OCI-LY7 (cell line): Measurements from ENCODE around the gene TMEM107. TPM values are rescaled to one million over a fixed set of nuclear protein-coding genes. Genes with fewer than 3 reads are reported as not detected.

Experiments used
- BruUV-seq: library from RNA; stranded (reverse); fragments of 400-500 nt; replicated peaks from 2 replicates; lab custom pipeline; 2021; lab: Mats Ljungman, UMichigan
- CTCF ChIA-PET: fragments of 300-600 bp; sonication (Branson Sonifier 250); formaldehyde crosslinking; loops from one replicate; lab custom pipeline; 2022; ENCODE audit warnings: antibody characterized with exemption; ENCODE audit not compliant: unreplicated experiment; lab: Charles Lee
- POLR2A ChIA-PET: fragments of 300-600 bp; sonication (Branson Sonifier 250); formaldehyde crosslinking; loops from one replicate; lab custom pipeline; 2022; ENCODE audit warnings: antibody characterized with exemption; lab: Charles Lee
- DNase-seq: peaks from one replicate; pipeline ENCODE4 v3.0.0-alpha.2; 2015; ENCODE audit warnings: low spot score
- H2AFZ ChIP-seq: fragments of 200-600 bp; sonication (generic), shearing (Covaris generic); 2 replicates; pipeline ENCODE4 v1.6.1; 2014; ENCODE audit warnings: mild to moderate bottlenecking, antibody characterized with exemption, low read length, moderate library complexity
- H3K27ac ChIP-seq: fragments of 200-600 bp; sonication (generic); 2 replicates; pipeline ENCODE4 v1.5.1; 2014; ENCODE audit warnings: mixed run types, low read depth, mild to moderate bottlenecking, moderate library complexity, low read length, inconsistent platforms; ENCODE audit not compliant: poor library complexity, severe bottlenecking
- H3K36me3 ChIP-seq: fragments of 200-600 bp; sonication (generic); 2 replicates; pipeline ENCODE4 v1.6.1; 2014; ENCODE audit warnings: mild to moderate bottlenecking, antibody characterized with exemption, low read length, moderate library complexity, mixed read lengths; ENCODE audit not compliant: insufficient read depth
- H3K4me1 ChIP-seq: fragments of 200-600 bp; sonication (generic); 2 replicates; pipeline ENCODE4 v1.5.1; 2014; ENCODE audit warnings: mild to moderate bottlenecking, low read length; ENCODE audit not compliant: insufficient read depth, poor library complexity, severe bottlenecking
- H3K4me2 ChIP-seq: fragments of 200-600 bp; sonication (generic); 2 replicates; pipeline ENCODE4 v1.6.1; 2014; ENCODE audit warnings: mild to moderate bottlenecking, low read length
- H3K4me3 ChIP-seq: fragments of 200-600 bp; sonication (generic); 2 replicates; pipeline ENCODE4 v1.5.1; 2014; ENCODE audit warnings: mild to moderate bottlenecking, low read depth, low read length; ENCODE audit not compliant: poor library complexity, severe bottlenecking
- H3K79me2 ChIP-seq: fragments of 200-600 bp; sonication (generic); 2 replicates; pipeline ENCODE4 v1.6.1; 2016; ENCODE audit warnings: low read depth, mild to moderate bottlenecking, low read length, moderate library complexity, mixed read lengths; ENCODE audit not compliant: insufficient read depth
- H3K9me2 ChIP-seq: fragments of 200-600 bp; sonication (generic); 2 replicates; pipeline ENCODE4 v1.6.1; 2016; ENCODE audit warnings: mild to moderate bottlenecking, low read length, mixed read lengths; ENCODE audit not compliant: insufficient read depth
- H3K9me3 ChIP-seq: fragments of 200-600 bp; sonication (generic); 2 replicates; pipeline ENCODE4 v1.6.1; 2014; ENCODE audit warnings: mild to moderate bottlenecking, mixed run types, low read length, mixed read lengths
- H4K20me1 ChIP-seq: fragments of 200-600 bp; sonication (generic); 2 replicates; pipeline ENCODE4 v1.6.1; 2014; ENCODE audit warnings: mild to moderate bottlenecking, antibody characterized with exemption, low read length, moderate library complexity, mixed read lengths; ENCODE audit not compliant: insufficient read depth
- EZH2phosphoT487 ChIP-seq: fragments of 200-600 bp; sonication (generic); IDR thresholded peaks from 2 replicates; pipeline ENCODE4 v1.6.1; 2018; ENCODE audit warnings: low read depth, borderline replicate concordance, mild to moderate bottlenecking, mixed run types, antibody characterized with exemption, low read length, moderate library complexity, mixed read lengths
- intact Hi-C: fragments of 100-400 bp; cut with micrococcal nuclease; formaldehyde crosslinking; loops from one replicate; pipeline ENCODE4 v1.10.0; 2022; ENCODE audit not compliant: unreplicated experiment
- total RNA-seq, 2 experiments: library from RNA; depleted of rRNA in 1 of 2; stranded (reverse); fragments of >200 nt in 1 of 2; shearing (Covaris generic) in 1 of 2; gene quantifications; 2 replicates each; pipeline ENCODE4 v1.2.3, GENCODE V29; 2014 to 2022
- TF ChIP-seq, protein P1 (sequence below): fragments of 200-600 bp; sonication (generic); conservative IDR thresholded peaks from 2 replicates; pipeline ENCODE4 v1.5.1; 2014; ENCODE audit warnings: mild to moderate bottlenecking, antibody characterized with exemption, low read length, moderate library complexity, mixed read lengths

TMEM107 gene
- total RNA-seq, 2 experiments from 2014 or later = 43.9 to 57.0 TPM

DNA sequence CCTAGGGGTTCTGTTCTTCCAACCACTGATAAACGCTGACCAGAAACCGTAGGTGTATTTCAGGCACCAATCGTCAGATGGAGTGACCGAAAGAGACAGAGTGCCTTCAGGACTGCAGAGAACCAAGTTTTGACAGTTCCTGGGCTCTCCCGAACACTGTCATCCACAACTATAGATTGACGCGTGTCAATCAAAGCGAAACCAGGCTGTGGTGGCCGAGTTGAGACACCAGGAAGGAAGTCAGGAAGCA is 46.1 kb upstream of the TMEM107 start:
- peak overlapping the region; percentile 47; the same call in 1 of the 2 replicates for H2AFZ ChIP-seq
- peak overlapping the region; percentile 80 for H3K4me3 ChIP-seq
- H3K36me3 ChIP-seq = peaks cover 21% of the 10 kb centered on the region
- no peaks in the 10 kb centered on the region for H3K9me3 ChIP-seq
- peaks cover 21% of the 10 kb centered on the region for H3K4me1 ChIP-seq
- peak overlapping the region; percentile 88 for H3K27ac ChIP-seq
- DNase-seq = peak; percentile 79
- no peak for TF ChIP-seq EZH2phosphoT487
- TF ChIP-seq, protein P1, sequence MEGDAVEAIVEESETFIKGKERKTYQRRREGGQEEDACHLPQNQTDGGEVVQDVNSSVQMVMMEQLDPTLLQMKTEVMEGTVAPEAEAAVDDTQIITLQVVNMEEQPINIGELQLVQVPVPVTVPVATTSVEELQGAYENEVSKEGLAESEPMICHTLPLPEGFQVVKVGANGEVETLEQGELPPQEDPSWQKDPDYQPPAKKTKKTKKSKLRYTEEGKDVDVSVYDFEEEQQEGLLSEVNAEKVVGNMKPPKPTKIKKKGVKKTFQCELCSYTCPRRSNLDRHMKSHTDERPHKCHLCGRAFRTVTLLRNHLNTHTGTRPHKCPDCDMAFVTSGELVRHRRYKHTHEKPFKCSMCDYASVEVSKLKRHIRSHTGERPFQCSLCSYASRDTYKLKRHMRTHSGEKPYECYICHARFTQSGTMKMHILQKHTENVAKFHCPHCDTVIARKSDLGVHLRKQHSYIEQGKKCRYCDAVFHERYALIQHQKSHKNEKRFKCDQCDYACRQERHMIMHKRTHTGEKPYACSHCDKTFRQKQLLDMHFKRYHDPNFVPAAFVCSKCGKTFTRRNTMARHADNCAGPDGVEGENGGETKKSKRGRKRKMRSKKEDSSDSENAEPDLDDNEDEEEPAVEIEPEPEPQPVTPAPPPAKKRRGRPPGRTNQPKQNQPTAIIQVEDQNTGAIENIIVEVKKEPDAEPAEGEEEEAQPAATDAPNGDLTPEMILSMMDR = no peak
- no TSS peak for BruUV-seq
- ChIA-PET POLR2A (interaction anchor here (0.8 to 4.3 kb wide), 9 partner anchors 12 to 79 kb away, joined by 3 to 49 read pairs (median 6); partner anchors contain the start of genes AURKB, BORCS6, CTC1 and RANGRF), CTCF (interaction anchor here (0.8 to 2.6 kb wide), 4 partner anchors 12 to 100 kb away, joined by 3 to 15 read pairs (median 6); partner anchors contain the start of genes AURKB and CTC1)
- H3K9me2 ChIP-seq = no peaks in the 10 kb centered on the region
- intact Hi-C loops = loop anchor here (1.0 kb wide), 5 partner anchors 12 to 83 kb away; partner anchors contain the start of gene AURKB
- no peaks in the 10 kb centered on the region for H3K79me2 ChIP-seq
- no peaks in the 10 kb centered on the region for H4K20me1 ChIP-seq
- H3K4me2 ChIP-seq = peak overlapping the region; percentile 94

DNA sequence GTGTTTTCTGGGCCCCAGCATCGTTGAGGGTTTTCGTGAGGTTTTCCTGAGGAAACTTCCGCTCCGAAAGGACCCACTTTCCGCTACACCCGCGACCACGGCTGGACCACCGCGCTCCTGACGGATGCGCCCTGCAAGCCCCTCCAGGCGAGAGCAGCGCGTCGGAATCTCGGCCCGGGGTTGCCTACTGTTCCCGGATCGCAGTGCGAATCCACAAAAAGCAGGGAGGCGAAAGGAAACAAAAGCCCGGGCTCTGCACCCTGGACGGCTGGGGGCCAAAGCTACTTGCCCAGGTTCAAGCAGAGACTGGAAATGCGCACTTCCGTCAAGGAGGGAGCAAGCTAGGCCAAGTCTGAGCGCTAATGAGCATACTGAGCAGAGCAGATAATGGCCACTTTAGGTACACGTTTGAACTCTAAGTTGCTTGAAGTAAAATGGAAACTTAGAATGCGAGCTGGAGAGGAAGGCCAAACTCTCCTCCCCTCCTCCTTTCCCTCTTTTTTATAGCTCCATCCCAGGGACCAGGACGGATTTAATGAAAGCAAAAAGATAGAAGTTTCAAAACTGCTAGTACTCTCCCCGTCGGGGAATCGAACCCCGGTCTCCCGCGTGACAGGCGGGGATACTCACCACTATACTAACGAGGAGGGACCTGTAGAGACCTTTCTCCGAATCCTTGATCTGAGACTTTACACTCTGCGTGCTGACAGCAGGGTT is 45.6 kb upstream of the TMEM107 start:
- H2AFZ ChIP-seq = peak overlapping the region; percentile 94
- peaks cover 16% of the 10 kb centered on the region for H3K36me3 ChIP-seq
- H4K20me1 ChIP-seq = no peaks in the 10 kb centered on the region
- peak overlapping the region; percentile 80 for H3K4me3 ChIP-seq
- DNase-seq = peak; percentile 88
- H3K9me2 ChIP-seq = no peaks in the 10 kb centered on the region
- peak overlapping the region; percentile 94 for H3K4me2 ChIP-seq
- no peaks in the 10 kb centered on the region for H3K9me3 ChIP-seq
- BruUV-seq = no TSS peak
- intact Hi-C loops = loop anchor here (1.0 kb wide), 6 partner anchors 12 to 102 kb away; partner anchors contain the start of gene AURKB
- peak overlapping the region; percentile 88 for H3K27ac ChIP-seq
- CTCF ChIA-PET = interaction anchor here (0.6 to 2.6 kb wide), 7 partner anchors 12 to 939 kb away, joined by 3 to 15 read pairs (median 4); partner anchors contain the start of genes AURKB and CTC1
- H3K4me1 ChIP-seq = peaks cover 21% of the 10 kb centered on the region
- H3K79me2 ChIP-seq = no peaks in the 10 kb centered on the region
- TF ChIP-seq, protein P1 = no peak
- TF ChIP-seq EZH2phosphoT487 = no peak
- POLR2A ChIA-PET = interaction anchor here (0.7 to 4.3 kb wide), 13 partner anchors 11 to 1362 kb away, joined by 3 to 49 read pairs (median 4); partner anchors contain the start of genes AURKB, BORCS6, CTC1 and RANGRF
